H1 (cell line): Measurements from ENCODE around the gene NNMT. TPM values are rescaled to one million over a fixed set of nuclear protein-coding genes. Genes with fewer than 3 reads are reported as not detected.

Source experiments
- CTCF ChIA-PET: fragments of 300-600 bp; sonication (Branson Sonifier 250); formaldehyde crosslinking; loops from one replicate; lab custom pipeline; 2021; ENCODE audit not compliant: partially characterized antibody; lab: Charles Lee
- POLR2A ChIA-PET: fragments of 300-600 bp; sonication (Branson Sonifier 250); formaldehyde crosslinking; loops from one replicate; lab custom pipeline; 2021; ENCODE audit warnings: inconsistent platforms; ENCODE audit not compliant: partially characterized antibody; lab: Charles Lee
- DNase-seq, 2 experiments: peaks; one replicate each; pipeline versions ENCODE4 v3.0.0 to v3.0.0-alpha.2; 2010 to 2022; ENCODE audit warnings: low spot score in 2 of 2, low read depth in 1 of 2, mixed read lengths in 1 of 2
- FAIRE-seq: peaks from 2 replicates; lab custom pipeline; 2011; peaks lifted over from hg19 to GRCh38; lab: Jason Lieb, UNC
- H2AFZ ChIP-seq: 2 replicates; pipeline ENCODE4 v1.8.1; 2012; ENCODE audit warnings: low read length, inconsistent platforms
- H2AK5ac ChIP-seq: 2 replicates; pipeline ENCODE4 v1.6.1; 2013; ENCODE audit warnings: low read depth, low read length
- H2BK120ac ChIP-seq: replicated peaks from 2 replicates; pipeline ENCODE3; 2013; ENCODE audit warnings: low read depth, low read length, inconsistent platforms
- H2BK12ac ChIP-seq: 2 replicates; pipeline ENCODE4 v1.6.1; 2013; ENCODE audit warnings: low read depth, low read length
- H2BK15ac ChIP-seq: 2 replicates; pipeline ENCODE4 v1.6.1; 2013; ENCODE audit warnings: low read length
- H2BK20ac ChIP-seq: 2 replicates; pipeline ENCODE4 v1.6.1; 2013; ENCODE audit warnings: low read length
- H2BK5ac ChIP-seq: 2 replicates; pipeline ENCODE4 v1.6.1; 2013; ENCODE audit warnings: low read depth, low read length
- H3K14ac ChIP-seq: 2 replicates; pipeline ENCODE4 v1.6.1; 2013; ENCODE audit warnings: inconsistent platforms; ENCODE audit not compliant: insufficient read length
- H3K18ac ChIP-seq: 2 replicates; pipeline ENCODE4 v1.6.1; 2013; ENCODE audit warnings: low read length; ENCODE audit errors: extremely low read depth
- H3K23ac ChIP-seq: 2 replicates; pipeline ENCODE4 v1.6.1; 2013; ENCODE audit warnings: inconsistent platforms; ENCODE audit not compliant: insufficient read length
- H3K23me2 ChIP-seq: 2 replicates; pipeline ENCODE4 v1.6.1; 2013; ENCODE audit warnings: low read depth, low read length
- H3K27ac ChIP-seq: 2 replicates; pipeline ENCODE4 v1.6.1; 2011; ENCODE audit warnings: low read depth, low read length, inconsistent platforms
- H3K27me3 ChIP-seq, 4 experiments: replicated peaks in 1 of 4; 1 replicate in 1 of 4; 2 replicates in 3 of 4; pipeline versions ENCODE4 v1.6.1 to v1.8.1; 2011 to 2013; ENCODE audit warnings: low read length in 3 of 4, mild to moderate bottlenecking in 3 of 4, inconsistent platforms in 2 of 4, mixed read lengths in 2 of 4, moderate library complexity in 1 of 4; ENCODE audit not compliant: control insufficient read depth in 3 of 4, insufficient read depth in 3 of 4; ENCODE audit errors: extremely low read depth in 1 of 4
- H3K36me3 ChIP-seq, 4 experiments: 2 replicates each; pipeline versions ENCODE4 v1.6.1 to v1.8.1; 2011 to 2013; ENCODE audit warnings: mild to moderate bottlenecking in 4 of 4, low read length in 3 of 4, moderate library complexity in 2 of 4, control low read depth in 1 of 4, inconsistent platforms in 1 of 4; ENCODE audit not compliant: insufficient read depth in 4 of 4, control insufficient read depth in 2 of 4
- H3K4ac ChIP-seq: replicated peaks from 2 replicates; pipeline ENCODE3; 2013; ENCODE audit warnings: low read length, low read depth, mixed read lengths, inconsistent platforms; ENCODE audit not compliant: insufficient read length
- H3K4me1 ChIP-seq, 4 experiments: replicated peaks in 1 of 4; 1 replicate in 1 of 4; 2 replicates in 3 of 4; pipeline versions ENCODE4 v1.6.1 to v1.8.1; 2011 to 2013; ENCODE audit warnings: low read length in 3 of 4, inconsistent platforms in 2 of 4, mixed read lengths in 1 of 4; ENCODE audit not compliant: insufficient read depth in 4 of 4, control insufficient read depth in 3 of 4
- H3K4me2 ChIP-seq, 2 experiments: 2 replicates each; pipeline versions ENCODE4 v1.6.1 to v1.8.1; 2011 to 2013; ENCODE audit warnings: low read depth in 2 of 2, low read length in 2 of 2, control low read depth in 1 of 2, inconsistent platforms in 1 of 2, mild to moderate bottlenecking in 1 of 2; ENCODE audit not compliant: insufficient read depth in 1 of 2
- H3K4me3 ChIP-seq, 4 experiments: fragments of 200-600, 300-600 bp in 1 of 4; sonication (generic), shearing (Covaris generic), sonication (Bioruptor Twin) in 1 of 4; 2 replicates each; pipeline versions ENCODE4 v1.5.1 to v1.8.1; 2011 to 2016; ENCODE audit warnings: low read length in 4 of 4, low read depth in 3 of 4, control low read depth in 2 of 4, inconsistent platforms in 2 of 4, mild to moderate bottlenecking in 2 of 4, mixed read lengths in 1 of 4, moderate library complexity in 1 of 4; ENCODE audit not compliant: insufficient read depth in 2 of 4; ENCODE audit errors: extremely low read depth in 1 of 4
- H3K56ac ChIP-seq: replicated peaks from 2 replicates; pipeline ENCODE3; 2013; ENCODE audit warnings: low read depth, mild to moderate bottlenecking, mixed read lengths, low read length, inconsistent platforms; ENCODE audit not compliant: insufficient read length
- H3K79me1 ChIP-seq: 2 replicates; pipeline ENCODE4 v1.6.1; 2013; ENCODE audit warnings: low read depth, low read length, control low read depth
- H3K79me2 ChIP-seq, 2 experiments: 2 replicates each; pipeline versions ENCODE4 v1.6.1 to v1.8.1; 2012 to 2013; ENCODE audit warnings: low read length in 2 of 2, mild to moderate bottlenecking in 2 of 2, inconsistent platforms in 1 of 2; ENCODE audit not compliant: insufficient read depth in 2 of 2, control insufficient read depth in 1 of 2
- H3K9ac ChIP-seq, 4 experiments: replicated peaks in 1 of 4; 1 replicate in 1 of 4; 2 replicates in 3 of 4; pipeline versions ENCODE4 v1.6.1 to v1.8.1; 2011 to 2013; ENCODE audit warnings: low read depth in 3 of 4, low read length in 3 of 4, control low read depth in 2 of 4, mild to moderate bottlenecking in 2 of 4, moderate library complexity in 2 of 4, inconsistent platforms in 1 of 4; ENCODE audit errors: extremely low read depth in 1 of 4
- H3K9me3 ChIP-seq, 2 experiments: 2 replicates each; pipeline versions ENCODE4 v1.6.1 to v1.8.1; 2012 to 2013; ENCODE audit warnings: mild to moderate bottlenecking in 2 of 2, moderate library complexity in 2 of 2, control low read depth in 1 of 2, inconsistent platforms in 1 of 2, low read depth in 1 of 2, low read length in 1 of 2, mixed read lengths in 1 of 2; ENCODE audit not compliant: insufficient read depth in 2 of 2
- H4K20me1 ChIP-seq, 2 experiments: replicated peaks in 1 of 2; 2 replicates each; pipeline versions ENCODE3 to v1.8.1; 2011 to 2013; ENCODE audit warnings: inconsistent platforms in 2 of 2, low read length in 2 of 2, mild to moderate bottlenecking in 1 of 2; ENCODE audit not compliant: insufficient read depth in 2 of 2, control insufficient read depth in 1 of 2
- H4K5ac ChIP-seq: 2 replicates; pipeline ENCODE4 v1.6.1; 2013; ENCODE audit warnings: low read length, low read depth, mixed read lengths, inconsistent platforms; ENCODE audit not compliant: insufficient read length
- H4K8ac ChIP-seq: 2 replicates; pipeline ENCODE4 v1.8.0; 2013; ENCODE audit warnings: mild to moderate bottlenecking, moderate library complexity, low read length, inconsistent platforms; ENCODE audit not compliant: insufficient read depth; ENCODE audit errors: extremely low read depth
- H4K91ac ChIP-seq: replicated peaks from 2 replicates; pipeline ENCODE3; 2013; ENCODE audit warnings: low read length, mixed read lengths, inconsistent platforms; ENCODE audit not compliant: insufficient read length
- ASH2L ChIP-seq: fragments of 200-600, 300-600 bp; sonication (generic); IDR thresholded peaks from one replicate; pipeline ENCODE4 v1.7.1; 2017; ENCODE audit warnings: low read length
- BACH1 ChIP-seq: IDR thresholded peaks from 2 replicates; pipeline ENCODE4 v1.6.1; 2012; ENCODE audit warnings: low read length, improper control_type of control experiment
- BCL11A ChIP-seq, 2 experiments: IDR thresholded peaks; one replicate each; pipeline ENCODE4 v1.6.1; 2011; ENCODE audit warnings: low read depth in 2 of 2, low read length in 2 of 2, mild to moderate bottlenecking in 2 of 2
- BRCA1 ChIP-seq: IDR thresholded peaks from 2 replicates; pipeline ENCODE4 v1.6.1; 2012; ENCODE audit warnings: low read depth, low read length, improper control_type of control experiment
- CHD2 ChIP-seq: IDR thresholded peaks from 2 replicates; pipeline ENCODE4 v1.6.1; 2012; ENCODE audit warnings: low read length, improper control_type of control experiment
- GTF2F1 ChIP-seq: IDR thresholded peaks from 2 replicates; pipeline ENCODE4 v1.6.1; 2012; ENCODE audit warnings: low read depth, low read length, improper control_type of control experiment, borderline replicate concordance
- JUN ChIP-seq: IDR thresholded peaks from 2 replicates; pipeline ENCODE4 v1.6.1; 2011; ENCODE audit warnings: low read depth, mild to moderate bottlenecking, improper control_type of control experiment, low read length
- KDM4A ChIP-seq: IDR thresholded peaks from one replicate; pipeline ENCODE4 v1.7.1; 2012; ENCODE audit warnings: low read depth, mild to moderate bottlenecking, moderate library complexity, low read length, inconsistent platforms; ENCODE audit not compliant: severe bottlenecking
- SIRT6 ChIP-seq: IDR thresholded peaks from one replicate; pipeline ENCODE4 v1.7.1; 2012; ENCODE audit warnings: low read length, inconsistent platforms
- TEAD4 ChIP-seq: IDR thresholded peaks from 2 replicates; pipeline ENCODE4 v1.6.1; 2012; ENCODE audit warnings: low read depth, low read length, inconsistent platforms, mixed read lengths
- YY1 ChIP-seq: IDR thresholded peaks from 2 replicates; pipeline ENCODE4 v1.6.1; 2011; ENCODE audit warnings: low read depth, mild to moderate bottlenecking, low read length
- ZNF274 ChIP-seq: IDR thresholded peaks from 2 replicates; pipeline ENCODE4 v1.7.0; 2012; ENCODE audit warnings: low read length, borderline replicate concordance; ENCODE audit errors: extremely low read depth
- WGBS, 2 experiments: shearing (Covaris generic) in 1 of 2; methylation state at CpG; one replicate each; pipeline versions ENCODE4 v1.1.6 to v1.1.7; 2013 to 2015; ENCODE audit warnings: low lambda C conversion rate in 2 of 2, mixed read lengths in 2 of 2, inconsistent platforms in 1 of 2, low coverage in 1 of 2, missing lambda C conversion rate in 1 of 2; ENCODE audit not compliant: insufficient replicate concordance in 2 of 2, insufficient coverage in 1 of 2, insufficient read length in 1 of 2; ENCODE audit errors: extremely low coverage in 1 of 2, missing lambda C conversion rate in 1 of 2; 5-methylcytosine and 5-hydroxymethylcytosine counted together
- polyA plus RNA-seq, 7 experiments: library from polyadenylated mRNA; depleted of rRNA in 3 of 7; stranded (reverse) in 5 of 7; unstranded in 2 of 7; fragments of >200 nt in 5 of 7; fragments of 200-250 nt in 2 of 7; gene quantifications; 1 replicate in 5 of 7; 2 replicates in 1 of 7; 4 replicates in 1 of 7; pipeline versions ENCODE4 v1.2.1 to v1.2.3, GENCODE V29; 2011 to 2013; ENCODE audit warnings: missing spikeins in 2 of 7, mixed read lengths in 2 of 7
- total RNA-seq: library from RNA; stranded (reverse); fragmentation: NEBNext Ultra II Directional; extraction: Animal tissue kit (Norgen Biotek cat#: 25700); gene quantifications from 2 replicates; pipeline ENCODE4 v1.2.1, GENCODE V29; 2021

NNMT gene
- total and polyA plus RNA-seq, 2 of the 8 experiments (the other 6 are each of a cell fraction or from before 2014, with no cell fraction given) = not detected

DNA sequence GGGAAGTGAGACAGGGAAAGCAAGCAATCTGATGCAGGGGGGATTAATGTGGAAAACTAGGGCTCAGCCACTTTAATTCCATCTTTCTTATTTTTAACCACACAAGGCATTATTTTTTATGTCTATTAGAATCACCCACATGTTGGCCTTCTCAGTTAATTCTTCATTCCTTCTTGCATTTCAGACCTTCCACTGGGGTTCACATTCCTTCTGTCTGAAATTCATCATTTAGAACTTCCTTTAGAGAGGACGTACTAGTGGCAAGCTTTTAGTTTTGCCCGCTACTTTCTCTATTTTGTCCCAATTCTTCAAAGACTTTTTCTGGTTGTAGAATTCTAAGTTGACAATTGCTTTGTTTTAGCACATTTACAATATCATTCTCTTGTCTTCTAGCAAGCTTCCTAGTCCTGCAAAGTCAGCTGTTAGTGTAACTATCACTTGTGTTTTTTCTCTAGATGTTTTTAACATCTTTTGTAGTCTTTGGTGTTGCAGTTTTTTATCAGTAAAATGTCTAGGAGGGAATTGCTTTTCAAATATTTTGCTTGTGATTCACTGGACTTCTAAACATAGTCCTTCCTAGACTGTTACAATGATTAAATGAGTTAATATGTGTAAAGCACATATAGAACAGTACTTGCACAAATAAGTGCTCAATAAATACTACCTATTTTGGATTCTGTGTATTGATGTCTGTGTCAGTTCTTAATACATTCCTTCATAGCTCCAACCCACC lies 5.5 kb upstream of the NNMT start:
- H2AFZ ChIP-seq = no peak overlapping the region
- no peaks in the 10 kb centered on the region for H3K79me1 ChIP-seq
- no peaks in the 10 kb centered on the region for H3K4me1 ChIP-seq
- H3K4ac ChIP-seq = no peak overlapping the region
- CTCF ChIA-PET = interaction anchor here (1.3 to 3.8 kb wide), 7 partner anchors 9 to 50 kb away, joined by 3 to 30 read pairs (median 5); no protein-coding TSS in a partner anchor
- H3K27ac ChIP-seq = no peak overlapping the region
- no peaks in the 10 kb centered on the region for H3K23me2 ChIP-seq
- H3K4me2 ChIP-seq = no peak overlapping the region
- no peak overlapping the region for H2BK15ac ChIP-seq
- H3K36me3 ChIP-seq = no peaks in the 10 kb centered on the region
- no peak overlapping the region for H3K56ac ChIP-seq
- H4K8ac ChIP-seq = no peak overlapping the region
- no peak for FAIRE-seq
- TF ChIP-seq KDM4A (no peak), ASH2L (no peak), BRCA1 (no peak), TEAD4 (no peak), SIRT6 (no peak), ZNF274 (no peak), GTF2F1 (no peak), JUN (no peak), YY1 (no peak), BACH1 (no peak), CHD2 (no peak), BCL11A (IDR thresholded peaks at IDR 0.05; ENCODE audit: low read depth in 2 of 2, low read length in 2 of 2) (no peak)
- no peaks in the 10 kb centered on the region for H3K27me3 ChIP-seq
- H3K18ac ChIP-seq = no peak overlapping the region
- H3K23ac ChIP-seq = no peak overlapping the region
- no peak overlapping the region for H3K14ac ChIP-seq
- no peak overlapping the region for H2AK5ac ChIP-seq
- H3K9me3 ChIP-seq = no peaks in the 10 kb centered on the region
- H4K5ac ChIP-seq = no peak overlapping the region
- H2BK5ac ChIP-seq = no peak overlapping the region
- no peaks in the 10 kb centered on the region for H4K20me1 ChIP-seq
- H4K91ac ChIP-seq = no peak overlapping the region
- H3K4me3 ChIP-seq = no peak overlapping the region
- no peaks in the 10 kb centered on the region for H3K79me2 ChIP-seq
- DNase-seq = no peak
- POLR2A ChIA-PET = interaction anchor here (1.3 kb wide), 1 partner anchor 10 kb away, joined by 3 read pairs; no protein-coding TSS in a partner anchor
- WGBS, 2 experiments = 96% methylated on average over 2 of the region's 2 CpGs; no CpG with 5 or more reads in 1 of the 2 experiments
- no peak overlapping the region for H2BK120ac ChIP-seq
- H2BK20ac ChIP-seq = no peak overlapping the region
- no peak overlapping the region for H2BK12ac ChIP-seq
- H3K9ac ChIP-seq = no peak overlapping the region
